D341Med (cell line): Measurements from ENCODE around the gene SHMT2.
"Not testable (repeated sequence)": the region's sequence is repeated elsewhere in the genome, so short reads cannot be mapped to it uniquely, and the experiment has no call there.

ENCODE experiments used
- DNase-seq: peaks from one replicate; pipeline ENCODE4 v3.0.0; 2012; ENCODE audit warnings: low spot score

Gene SHMT2

DNA sequence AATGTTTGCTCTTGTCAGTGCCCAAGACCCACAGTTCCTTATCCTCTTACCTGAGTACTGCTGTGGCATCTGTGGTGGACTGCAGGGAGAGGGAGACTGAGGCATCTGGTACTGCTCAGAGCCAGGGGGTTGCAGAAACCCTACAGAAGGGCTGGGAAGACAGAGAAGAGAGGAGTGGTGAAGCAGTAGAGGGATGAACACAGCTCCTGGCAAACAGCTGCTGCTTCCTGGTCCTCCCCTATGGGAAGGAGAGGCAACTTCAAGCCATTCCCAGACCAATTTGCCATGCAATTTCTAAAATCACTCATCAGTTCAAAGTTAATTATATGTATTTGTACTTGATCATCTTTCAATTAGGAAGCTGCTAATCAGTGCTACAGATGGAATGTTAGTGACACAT, 37.2 kb downstream of the SHMT2 start:
- no peak for DNase-seq

DNA sequence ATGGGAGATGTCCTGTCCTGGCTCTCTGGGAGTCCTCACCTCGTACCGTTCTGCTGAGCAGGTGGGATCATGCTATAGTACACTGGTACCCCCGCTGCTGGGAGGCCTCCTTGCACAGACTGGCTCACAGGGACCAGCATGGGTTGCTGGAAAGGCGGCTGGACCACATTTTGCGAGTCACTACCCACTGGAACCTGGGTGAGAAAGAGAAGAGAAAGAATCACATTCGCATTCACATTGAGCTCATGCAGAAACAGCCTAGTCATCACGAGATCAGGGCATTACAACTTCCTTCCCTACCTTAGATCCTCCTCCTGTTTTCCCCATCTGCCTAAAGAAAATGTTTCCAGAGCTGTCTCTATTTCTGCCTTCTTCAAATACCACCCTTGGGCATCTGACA, 38.8 kb downstream of the SHMT2 start:
- DNase-seq: no peak

GRCh38 chr12:57270966-57271470, 41.5 kb downstream of the SHMT2 start:
- DNase-seq: peak; percentile 39

GRCh38 chr12:57272337-57273151, 43.0 kb downstream of the SHMT2 start:
- no peak for DNase-seq

DNA sequence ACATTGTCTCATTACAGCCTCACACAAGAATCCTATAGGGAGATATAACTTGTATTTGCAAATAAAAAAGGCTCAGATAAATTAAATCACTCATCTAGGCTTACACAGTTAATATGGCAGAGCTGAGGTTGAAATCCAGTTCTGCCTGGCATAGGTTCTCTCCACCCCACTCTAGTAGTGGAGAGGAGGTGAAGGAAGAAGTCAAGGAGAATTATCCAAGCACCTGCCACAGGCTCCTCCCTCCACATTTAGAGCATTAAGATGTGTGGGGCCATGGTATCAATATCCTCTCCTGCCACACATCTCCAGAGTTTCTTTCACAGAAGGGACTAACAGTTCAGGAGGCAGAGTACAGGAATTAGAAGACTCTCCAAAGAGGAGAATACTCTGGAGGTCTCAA, 44.0 kb downstream of the SHMT2 start:
- DNase-seq: no peak

DNA sequence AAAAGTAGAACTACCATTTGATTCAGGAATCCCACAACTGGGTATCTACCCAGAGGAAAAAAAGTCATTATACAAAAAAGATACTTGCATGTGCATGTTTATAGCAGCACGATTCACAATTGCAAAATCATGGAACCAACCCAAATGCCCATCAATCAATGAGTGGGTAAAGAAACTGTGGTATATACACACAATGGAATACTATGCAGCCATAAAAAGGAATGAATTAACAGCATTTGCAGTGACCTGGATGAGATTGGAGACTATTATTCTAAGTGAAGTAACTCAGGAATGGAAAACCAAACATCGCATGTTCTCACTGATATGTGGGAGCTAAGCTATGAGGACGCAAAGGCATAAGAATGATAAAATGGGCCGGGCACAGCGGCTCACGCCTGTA, 46.7 kb downstream of the SHMT2 start:
- DNase-seq: not testable (repeated sequence)

- peak; percentile 65 for DNase-seq
Measured at GRCh38 chr12:57276935-57277563, 47.5 kb downstream of the SHMT2 start.

GRCh38 chr12:57278465-57279381, 49.2 kb downstream of the SHMT2 start:
- DNase-seq: no peak

GRCh38 chr12:57280211-57281062, 50.9 kb downstream of the SHMT2 start:
- DNase-seq: no peak

- not testable (repeated sequence) for DNase-seq
Measured at GRCh38 chr12:57282073-57282472, 52.6 kb downstream of the SHMT2 start.
